NCI-H82 treated with DMSO at 0.1 percent for 48 hours (cell line): Measurements from ENCODE around the gene MARCHF11.

ENCODE experiments used
- DNase-seq: peaks from one replicate; lab custom pipeline; 2025; ENCODE audit not compliant: unreplicated experiment; lab: John Stamatoyannopoulos, UW

Gene MARCHF11

DNA sequence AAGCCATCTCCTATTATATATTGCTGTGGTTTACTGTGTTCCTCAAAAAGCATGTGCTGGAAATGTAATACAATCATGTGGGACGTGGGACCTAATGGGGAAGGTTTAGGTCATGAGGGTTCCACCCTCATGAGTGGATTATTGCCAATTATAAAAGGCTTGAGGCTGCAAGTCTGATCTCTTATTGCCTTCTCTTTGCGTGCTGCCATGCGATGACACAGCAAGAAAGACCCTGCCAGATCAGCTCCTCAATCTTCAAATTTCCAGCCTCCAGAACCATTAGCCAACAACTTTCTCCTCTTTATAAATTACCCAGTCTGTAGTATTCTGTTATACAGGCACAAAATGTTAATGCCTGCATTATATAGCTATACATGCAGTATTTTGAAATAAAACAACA is 45.4 kb downstream of the MARCHF11 start:
- peak; percentile 23 for DNase-seq

DNA sequence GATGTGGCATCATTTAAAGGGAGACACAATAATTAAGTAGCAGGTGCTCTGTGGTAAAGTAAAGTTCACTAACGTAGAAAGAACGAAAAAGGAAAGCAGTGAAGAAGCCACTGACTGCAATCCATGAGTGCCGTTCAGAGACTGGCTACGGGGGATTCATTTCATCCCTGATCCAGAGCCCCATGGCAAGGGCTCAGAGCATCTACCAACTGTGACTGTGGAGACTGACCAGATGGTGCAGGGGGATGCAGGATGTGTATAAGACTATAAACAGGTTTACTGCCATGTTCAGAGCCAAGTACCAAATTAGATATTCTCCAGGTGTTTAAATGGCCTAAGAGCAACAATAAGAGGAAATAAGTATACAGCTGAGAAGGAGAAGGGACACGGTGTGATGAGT is 47.7 kb downstream of the MARCHF11 start:
- DNase-seq = peak; percentile 95

DNA sequence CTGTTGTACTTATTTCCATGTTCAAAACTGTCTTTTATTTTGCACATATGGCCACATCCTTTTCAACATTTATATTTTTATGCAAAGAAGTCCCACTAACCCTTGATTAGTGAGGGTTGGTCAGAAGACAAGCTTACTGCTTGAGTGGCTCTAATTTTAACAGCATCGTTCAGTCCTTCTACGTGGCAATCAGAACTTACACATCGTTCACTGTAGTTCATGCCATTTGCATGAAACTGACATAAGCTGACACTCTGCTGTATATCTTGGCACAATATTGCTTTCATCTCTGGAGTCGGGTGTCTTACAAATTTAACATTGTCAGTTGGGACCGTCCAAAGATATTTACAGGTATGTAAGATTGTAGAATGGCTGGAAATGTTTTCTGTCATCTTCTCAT is 50.6 kb downstream of the MARCHF11 start:
- no peak for DNase-seq

DNA sequence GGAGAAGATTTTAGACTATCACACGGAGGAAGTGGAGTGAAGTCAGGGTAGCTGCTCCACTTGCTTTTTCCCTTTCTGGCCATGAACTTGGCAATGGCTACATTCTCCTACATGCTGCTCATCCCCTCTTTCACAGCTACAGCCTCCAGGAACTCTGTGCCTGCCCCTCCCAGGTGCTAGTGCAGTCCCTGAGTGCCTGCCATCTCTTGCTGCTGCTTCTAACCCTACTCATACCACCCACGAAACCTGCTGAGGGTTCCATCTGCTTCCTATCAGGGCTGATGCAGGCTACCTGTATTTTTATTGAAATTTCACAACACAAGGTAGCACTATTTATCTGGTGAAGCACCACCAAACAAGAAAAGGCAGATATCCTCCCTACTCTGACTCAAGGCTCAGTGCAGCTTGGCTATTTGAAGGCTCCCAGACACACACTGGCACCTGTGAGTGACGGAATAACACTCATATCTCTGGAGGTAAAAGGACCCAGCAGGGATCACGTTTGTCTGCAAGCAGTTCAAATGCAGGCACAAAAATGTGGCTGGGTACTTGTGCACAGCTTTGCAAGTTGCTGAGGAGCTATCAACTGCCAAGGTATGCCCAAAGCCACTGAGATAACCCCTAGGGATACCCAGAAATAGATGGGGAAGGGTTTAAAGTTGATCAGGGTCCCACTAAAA is 51.6 kb downstream of the MARCHF11 start:
- DNase-seq = no peak

DNA sequence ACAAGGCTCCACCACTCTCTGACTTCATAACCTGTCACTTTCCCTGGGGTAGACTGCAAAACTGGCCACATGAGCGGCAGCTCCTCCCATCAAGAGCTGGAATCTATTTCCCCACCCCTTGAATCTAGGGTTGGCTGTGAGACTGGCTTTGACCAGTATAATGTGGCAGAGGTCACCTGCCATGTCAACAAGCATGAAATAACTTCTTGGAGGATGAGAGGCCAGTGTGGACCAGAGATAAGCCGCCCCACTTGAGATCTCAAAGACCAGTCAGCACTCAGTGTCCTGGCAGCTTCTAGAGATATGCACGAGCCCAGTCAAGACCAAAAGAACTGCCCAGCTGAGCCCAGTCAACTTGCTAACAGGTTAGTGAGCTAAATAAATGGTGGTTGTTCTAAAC is 59.0 kb downstream of the MARCHF11 start:
- DNase-seq = no peak

DNA sequence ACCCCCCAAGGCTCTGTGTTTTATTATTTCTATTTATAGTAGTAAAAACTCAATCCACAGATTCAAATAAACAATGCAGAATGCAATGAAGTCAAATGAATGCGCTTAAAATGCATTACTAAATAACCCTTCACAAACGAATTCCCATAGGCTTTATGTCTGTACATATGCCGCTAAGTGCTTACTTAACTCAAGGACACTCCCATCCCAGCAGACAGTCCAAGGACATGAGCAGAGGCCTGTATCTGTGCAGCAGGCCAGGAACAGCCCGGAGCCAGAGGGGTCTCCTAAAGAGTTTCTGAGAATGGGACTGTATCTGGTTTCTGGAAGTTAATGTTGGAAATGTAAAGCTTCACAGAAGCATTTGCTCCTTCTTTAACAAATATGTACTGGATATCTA is 59.8 kb downstream of the MARCHF11 start:
- DNase-seq = no peak

DNA sequence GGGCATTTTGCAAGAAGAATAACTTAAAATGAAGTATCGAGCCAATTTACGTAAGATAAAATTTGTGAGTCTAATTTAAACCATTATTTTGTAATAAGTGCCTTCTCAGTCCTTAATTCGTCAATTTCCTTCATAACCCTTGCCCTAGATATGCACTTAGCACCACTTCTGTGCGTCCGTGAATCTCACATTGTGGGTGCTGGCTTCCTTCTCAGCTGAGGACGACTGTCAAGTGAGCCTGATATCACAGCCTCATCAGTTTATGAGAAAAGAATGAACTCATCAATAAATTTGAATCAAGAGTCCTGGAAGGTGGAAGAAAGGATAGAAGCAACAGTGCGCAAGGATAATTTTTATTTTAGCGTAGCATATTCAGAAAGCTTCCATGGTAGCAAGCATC is 64.5 kb downstream of the MARCHF11 start:
- no peak for DNase-seq

DNA sequence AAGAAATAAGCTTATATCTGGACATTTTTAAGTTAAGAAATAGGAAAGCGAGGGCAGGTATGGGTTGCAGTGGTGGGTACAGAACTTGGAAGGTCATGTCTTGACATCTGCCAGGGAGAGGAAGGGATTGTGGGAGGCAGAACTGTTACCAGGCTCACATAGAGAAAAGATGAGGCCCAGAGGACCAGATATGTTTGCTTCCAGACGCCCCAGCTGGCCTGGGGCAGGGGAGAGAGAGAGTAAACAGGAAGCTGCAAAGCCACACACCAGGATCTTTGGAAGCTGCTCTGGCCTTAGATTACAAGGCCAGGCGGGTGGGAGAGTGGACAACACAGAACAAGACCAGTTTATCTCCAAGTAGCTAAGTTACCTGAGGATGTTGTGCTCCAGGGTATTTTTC is 71.2 kb downstream of the MARCHF11 start:
- DNase-seq = no peak

DNA sequence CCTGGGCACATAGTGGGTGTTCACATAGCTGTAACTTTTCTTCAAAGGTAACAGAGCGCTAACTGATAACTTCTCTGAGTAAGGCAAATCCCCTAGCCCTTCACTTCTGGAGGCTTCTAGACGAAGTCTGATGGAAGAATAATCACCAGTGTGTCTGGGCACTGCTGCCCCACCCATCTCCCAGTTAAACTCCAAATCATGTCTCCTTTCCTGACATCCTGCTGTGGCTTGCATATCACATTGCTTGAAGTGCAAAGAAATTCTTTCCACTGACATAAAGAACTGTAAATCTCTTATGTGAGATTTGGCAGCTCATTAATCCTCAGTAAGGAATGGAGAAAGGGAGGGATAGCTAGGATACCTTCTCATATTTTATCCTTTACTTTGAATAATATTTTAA is 74.6 kb downstream of the MARCHF11 start:
- no peak for DNase-seq

DNA sequence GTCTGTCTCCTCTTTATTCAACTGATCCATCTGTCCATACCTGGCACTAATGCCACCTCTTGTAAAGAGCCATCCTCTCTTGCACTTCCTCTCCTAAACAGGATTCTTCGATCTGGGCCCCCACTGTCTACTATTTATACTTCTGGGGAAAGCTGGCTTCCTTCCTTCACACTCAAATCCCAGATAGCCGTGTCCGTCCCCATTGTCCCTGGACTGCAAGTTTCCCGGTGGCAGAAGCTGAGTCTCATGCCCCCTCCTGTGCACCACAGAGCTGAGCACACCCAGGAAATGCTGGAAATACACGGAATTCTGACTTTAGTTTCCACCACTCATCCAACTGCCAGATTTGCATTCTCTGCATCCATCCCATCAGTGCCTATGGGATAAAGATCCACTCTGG is 84.0 kb downstream of the MARCHF11 start:
- no peak for DNase-seq

DNA sequence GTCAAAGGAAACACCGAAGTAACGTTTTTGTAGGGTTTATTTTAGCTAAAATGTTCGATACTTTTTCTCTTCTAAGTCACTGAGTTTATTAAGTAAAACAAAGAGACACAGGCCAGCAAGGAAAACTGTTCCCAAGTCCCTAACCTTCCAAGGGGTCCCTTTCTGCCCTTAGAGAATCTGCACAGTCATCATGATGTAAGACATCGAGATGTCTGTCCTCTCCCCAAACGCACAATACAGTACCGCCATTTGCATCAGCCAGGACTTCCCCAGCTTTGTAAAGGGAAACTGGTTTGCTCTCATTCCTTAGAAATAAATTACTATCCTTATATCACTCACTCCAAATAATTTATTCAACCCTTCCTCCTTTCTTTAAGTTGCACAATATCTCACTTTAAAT is 89.3 kb downstream of the MARCHF11 start:
- no peak for DNase-seq

DNA sequence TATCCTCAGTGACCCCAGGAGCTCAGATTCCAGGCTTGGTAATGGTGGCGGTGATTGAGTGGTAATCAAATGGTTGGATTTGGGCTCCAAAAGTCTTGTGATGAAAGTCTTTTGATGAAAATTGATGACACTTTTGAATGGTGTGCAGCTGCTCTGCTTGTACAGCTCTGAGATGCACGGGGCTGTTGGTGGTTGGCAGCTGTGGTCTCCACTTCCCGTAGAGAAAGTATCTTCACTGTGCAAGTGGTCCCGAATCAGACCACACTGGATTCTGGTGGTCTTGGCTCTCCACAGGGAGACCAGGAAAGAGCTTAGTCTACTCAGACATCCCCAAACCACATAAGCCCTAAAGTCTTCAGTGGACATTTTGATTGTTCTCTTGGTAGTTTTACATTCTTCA is 96.6 kb downstream of the MARCHF11 start:
- DNase-seq = no peak

DNA sequence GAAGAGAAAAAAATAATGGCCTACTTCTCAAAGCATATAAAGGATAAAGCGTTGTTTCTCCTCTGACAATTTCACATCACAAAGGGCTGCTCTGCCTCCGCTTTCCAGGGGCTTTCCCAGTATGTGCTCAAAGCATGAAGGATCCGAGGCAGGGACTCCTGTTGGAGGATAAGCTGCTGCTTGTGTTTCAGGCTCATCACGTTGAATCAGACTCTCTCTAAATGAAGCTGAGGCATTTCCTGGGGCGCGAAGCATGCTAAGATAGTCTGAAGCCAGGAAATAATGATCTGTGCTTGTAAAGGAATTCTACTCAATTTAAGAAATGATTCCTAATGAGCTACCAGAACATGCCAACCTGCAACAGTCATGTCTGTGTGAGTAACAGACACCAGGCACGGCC is 97.5 kb downstream of the MARCHF11 start:
- DNase-seq = no peak

DNA sequence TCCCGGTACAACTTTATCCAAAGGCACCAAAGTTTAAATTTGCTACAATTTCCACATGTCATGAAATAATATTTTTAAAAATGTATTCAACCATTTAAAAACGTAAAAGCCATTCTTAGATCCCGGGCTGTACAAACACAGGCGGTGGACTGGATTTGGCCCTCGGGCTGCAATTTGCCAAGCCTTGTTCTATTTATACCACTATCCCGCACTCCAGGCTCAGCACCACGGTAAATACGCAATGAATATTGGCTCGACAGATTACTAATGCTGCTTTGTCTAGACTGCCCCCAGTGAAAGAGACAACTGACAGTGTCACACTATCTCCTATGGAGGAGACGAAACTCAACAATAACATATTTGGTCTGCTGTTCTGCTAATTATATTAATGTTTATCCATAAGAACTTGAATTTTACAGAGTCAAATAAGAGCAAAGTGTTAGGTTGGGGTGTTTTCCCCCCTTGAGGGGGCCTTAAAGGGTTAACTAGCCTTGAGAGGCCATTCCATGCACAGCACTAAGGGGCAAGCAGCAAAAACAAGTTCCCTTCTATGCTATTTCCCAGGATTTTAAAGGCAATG is 98.1 kb downstream of the MARCHF11 start:
- no peak for DNase-seq

DNA sequence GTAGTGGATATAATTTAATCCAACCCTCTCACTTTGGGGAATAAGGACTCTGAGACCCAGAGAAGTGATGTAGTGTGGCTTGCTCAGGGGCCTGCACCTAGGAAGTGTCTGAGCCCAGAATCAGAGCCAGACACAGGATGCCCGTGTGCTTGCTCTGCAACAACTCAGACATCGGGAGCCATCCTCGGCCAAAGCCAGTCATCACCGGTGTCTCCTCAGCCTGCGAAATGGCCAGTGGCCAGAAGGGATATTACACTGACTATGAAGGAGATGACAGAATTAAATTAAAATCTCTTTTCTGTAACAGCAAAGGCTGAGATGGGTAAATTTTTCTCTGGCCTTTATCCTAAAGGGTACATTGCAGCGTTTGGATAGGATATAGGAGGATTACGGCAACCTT is 102.9 kb downstream of the MARCHF11 start:
- DNase-seq = no peak

DNA sequence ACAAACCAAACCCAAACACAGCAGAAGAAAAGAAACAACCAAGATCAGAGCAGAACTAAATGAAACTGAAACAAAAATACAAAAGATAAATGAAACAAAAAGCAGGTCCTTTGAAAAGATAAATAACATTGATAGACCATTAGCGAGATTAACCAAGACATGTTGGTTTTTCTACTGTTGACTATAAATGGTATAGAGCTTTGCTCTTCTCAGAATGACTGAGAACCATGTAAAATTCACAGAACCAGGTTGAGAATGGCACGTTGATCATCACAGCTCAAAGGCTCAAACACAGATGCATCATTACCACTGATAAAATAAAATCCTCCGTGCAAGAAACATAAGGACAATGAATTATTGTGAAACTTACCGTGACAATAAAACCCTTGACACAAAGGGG is 105.2 kb downstream of the MARCHF11 start:
- no peak for DNase-seq

DNA sequence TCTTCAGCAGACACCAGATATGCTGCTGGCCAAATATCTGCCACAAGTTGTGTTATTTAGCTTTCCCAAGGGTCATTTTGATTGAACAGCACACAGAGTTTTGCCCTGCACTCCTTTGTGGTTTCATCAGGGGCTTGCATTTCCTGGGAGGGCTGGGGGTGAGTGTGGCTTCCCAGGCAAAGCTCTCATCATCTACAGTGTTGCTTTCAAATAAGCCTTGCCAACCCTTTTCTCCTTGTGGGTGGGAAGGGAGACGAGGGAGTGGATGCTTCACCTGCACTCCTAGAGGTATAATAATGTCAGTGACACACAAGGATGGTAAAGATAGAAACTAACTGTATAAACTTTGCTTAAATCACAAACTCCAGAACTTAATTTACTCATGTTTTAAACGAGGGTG is 107.0 kb downstream of the MARCHF11 start:
- DNase-seq = no peak

DNA sequence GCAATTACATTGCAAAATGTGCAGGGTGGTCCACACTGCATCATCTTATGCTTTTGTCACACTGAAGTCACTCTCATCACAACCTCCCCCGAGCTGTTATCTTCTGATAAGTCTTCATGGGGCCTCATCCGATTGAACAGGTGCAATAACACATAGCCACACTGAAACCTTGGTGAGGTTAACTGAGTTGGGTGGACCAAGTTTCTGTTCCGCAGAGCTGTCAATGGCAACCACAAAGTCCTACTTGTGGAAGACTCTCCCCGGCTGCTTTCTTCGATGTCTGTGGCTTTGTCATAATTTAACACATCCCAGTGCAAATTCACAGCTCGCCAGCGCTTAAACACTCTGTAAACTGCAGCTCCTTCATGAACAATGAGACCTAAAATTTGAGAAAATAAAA is 112.2 kb downstream of the MARCHF11 start:
- no peak for DNase-seq

DNA sequence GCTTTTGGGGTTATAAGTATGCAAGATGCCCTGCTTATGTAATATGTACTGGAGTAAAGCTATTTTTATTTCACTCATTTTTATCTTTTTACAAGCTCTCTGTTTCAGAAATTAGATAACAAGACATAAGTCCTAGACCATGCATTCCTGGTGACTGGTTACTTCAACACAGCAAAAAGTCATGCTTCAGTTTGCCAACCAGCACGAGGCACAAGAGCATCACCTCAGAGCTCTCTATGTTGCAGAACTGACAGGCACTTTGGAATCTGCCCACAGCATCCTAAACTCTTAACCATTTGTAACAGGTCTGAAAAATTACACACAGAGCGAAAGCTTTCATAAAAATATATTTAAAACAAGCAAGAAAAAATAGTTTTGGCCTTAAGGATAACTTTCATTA is 112.8 kb downstream of the MARCHF11 start:
- DNase-seq = no peak

DNA sequence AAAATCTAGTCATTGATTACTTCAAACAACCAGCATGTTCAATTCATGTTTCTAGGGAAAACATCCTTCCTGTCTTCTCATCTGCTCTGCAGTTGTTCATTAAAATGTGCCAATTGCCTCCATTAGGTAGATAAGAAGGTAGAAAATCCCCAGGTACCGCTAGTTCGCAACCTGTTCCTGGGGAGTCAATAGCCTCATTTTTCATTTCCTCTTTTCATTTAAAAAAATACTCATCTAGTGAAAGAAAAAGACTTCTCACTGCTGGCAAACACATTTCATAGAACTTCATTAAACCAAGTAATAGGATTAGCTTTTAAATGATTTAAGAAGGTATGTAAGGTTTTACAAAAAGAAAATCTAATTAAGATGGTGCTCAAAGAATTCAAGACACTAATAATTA is 113.3 kb downstream of the MARCHF11 start:
- peak; percentile 44 for DNase-seq

DNA sequence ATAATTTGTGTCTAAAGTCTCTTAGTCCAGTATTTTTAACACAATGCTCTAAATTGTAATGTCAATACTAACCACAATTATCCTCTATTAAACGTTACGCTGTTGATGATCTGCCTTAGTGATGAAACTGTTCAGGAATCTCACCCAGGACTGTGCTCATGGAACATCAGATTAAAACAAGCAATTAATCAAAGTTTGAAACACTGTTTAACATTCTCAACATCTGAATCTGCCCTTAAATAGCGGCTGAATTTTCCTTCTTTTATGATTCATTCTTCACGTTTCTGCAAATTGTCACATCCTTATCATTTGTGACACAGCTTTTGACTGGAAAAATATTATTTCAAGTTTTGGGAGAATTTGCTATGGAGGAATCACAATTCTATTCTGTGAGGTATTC is 113.8 kb downstream of the MARCHF11 start:
- DNase-seq = no peak

DNA sequence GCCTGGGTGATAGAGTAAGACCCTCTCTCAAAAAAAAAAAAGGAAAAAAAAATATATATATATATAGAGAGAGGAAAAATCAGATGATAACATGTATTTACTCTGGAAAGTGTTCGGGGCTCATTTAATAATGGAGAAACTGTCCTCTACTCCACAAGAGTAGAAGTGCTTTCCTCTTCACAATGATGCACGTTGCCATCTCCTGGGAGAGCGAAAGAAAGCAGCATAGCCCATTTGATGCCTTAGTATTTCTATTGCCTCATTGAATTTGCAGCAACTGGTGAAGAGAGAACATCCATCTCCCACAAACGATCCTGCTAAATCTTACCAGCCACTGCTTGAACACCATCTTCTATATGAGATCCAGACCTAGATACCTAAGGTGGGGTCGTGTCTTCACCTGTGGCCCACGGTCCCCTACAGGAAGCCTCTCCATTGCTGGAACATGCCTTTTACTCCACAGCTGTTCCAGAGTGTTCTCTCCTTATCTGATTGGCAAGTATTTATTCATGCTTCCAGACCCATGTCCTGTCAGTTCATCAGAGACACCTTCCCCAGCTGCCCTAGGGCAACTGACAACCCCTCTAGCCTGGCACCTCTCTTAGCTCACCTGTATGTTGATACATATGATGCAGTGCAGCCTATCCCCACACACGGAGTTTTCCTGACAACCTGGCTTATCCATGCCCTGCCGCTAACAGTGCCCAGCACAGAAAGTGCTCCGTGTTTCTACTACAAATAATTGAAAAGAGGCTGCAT is 115.3 kb downstream of the MARCHF11 start:
- DNase-seq = no peak

DNA sequence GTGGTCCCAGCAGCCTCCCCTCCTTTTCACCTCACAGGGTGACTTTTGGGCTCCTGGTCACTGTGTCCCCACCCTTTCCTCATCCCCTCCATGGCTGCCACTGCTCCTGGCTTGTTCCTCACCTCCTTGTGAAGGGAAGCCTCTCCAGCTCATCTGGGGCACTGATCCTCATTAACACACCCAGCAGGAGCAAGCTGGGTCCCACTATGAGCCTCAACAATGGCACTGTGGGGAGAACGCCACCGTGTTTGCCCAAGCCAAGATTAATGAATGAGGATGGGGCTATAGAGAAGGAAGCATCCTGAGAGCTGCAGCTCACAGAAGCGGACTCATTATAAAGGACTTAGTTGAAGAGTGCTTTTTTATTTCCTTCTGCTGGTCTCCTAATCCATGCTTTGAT is 118.4 kb downstream of the MARCHF11 start:
- no peak for DNase-seq
